IMR-90 (cell line): ENCODE measurements around the gene SSBP3. TPM values are rescaled to one million over a fixed set of nuclear protein-coding genes. Genes with fewer than 3 reads are reported as not detected.

Source experiments
- ATAC-seq: fragments of 200-7000 bp; cut with Tn5 transposase; 2 replicates; pipeline ENCODE4 v1.9.1; 2020; ENCODE audit warnings: low read depth, mild to moderate bottlenecking, moderate library complexity
- BruUV-seq: library from RNA; stranded (reverse); fragments of 400-500 nt; replicated peaks from 2 replicates; lab custom pipeline; 2021; lab: Mats Ljungman, UMichigan
- CTCF ChIA-PET: fragments of 300-600 bp; formaldehyde crosslinking; extraction: SDS; loops from one replicate; lab custom pipeline; 2021; ENCODE audit warnings: antibody characterized with exemption; lab: Yijun Ruan, JAX
- POLR2A ChIA-PET: fragments of 300-600 bp; sonication (Branson Sonifier 250); formaldehyde crosslinking; loops from one replicate; lab custom pipeline; 2022; ENCODE audit warnings: antibody characterized with exemption; ENCODE audit not compliant: unreplicated experiment; lab: Charles Lee
- DNase-seq: peaks from one replicate; pipeline ENCODE4 v3.0.0; 2013
- H2AFZ ChIP-seq: replicated peaks from 2 replicates; pipeline ENCODE3; 2013; ENCODE audit warnings: low read length, mild to moderate bottlenecking; ENCODE audit not compliant: poor library complexity
- H2AK5ac ChIP-seq: 2 replicates; pipeline ENCODE4 v1.6.1; 2013; ENCODE audit warnings: low read depth, low read length, inconsistent platforms
- H2AK9ac ChIP-seq: replicated peaks from 2 replicates; pipeline ENCODE3; 2013; ENCODE audit warnings: mild to moderate bottlenecking, low read depth, low read length, moderate library complexity; ENCODE audit not compliant: poor library complexity
- H2BK120ac ChIP-seq: 2 replicates; pipeline ENCODE4 v1.6.1; 2013; ENCODE audit warnings: low read depth, low read length, inconsistent platforms
- H2BK15ac ChIP-seq: 3 replicates; pipeline ENCODE4 v1.6.1; 2013; ENCODE audit warnings: low read depth, low read length, inconsistent platforms
- H2BK20ac ChIP-seq: 2 replicates; pipeline ENCODE4 v1.6.1; 2013; ENCODE audit warnings: low read depth, mild to moderate bottlenecking, inconsistent platforms, low read length, moderate library complexity
- H2BK5ac ChIP-seq: 2 replicates; pipeline ENCODE4 v1.6.1; 2013; ENCODE audit warnings: mild to moderate bottlenecking, low read depth, low read length, inconsistent platforms; ENCODE audit not compliant: poor library complexity, severe bottlenecking
- H3K14ac ChIP-seq: replicated peaks from 2 replicates; pipeline ENCODE4 v1.6.1; 2013; ENCODE audit warnings: low read depth, low read length, inconsistent platforms
- H3K18ac ChIP-seq: 2 replicates; pipeline ENCODE4 v1.6.1; 2013; ENCODE audit warnings: low read depth, low read length, control low read depth
- H3K23ac ChIP-seq: 2 replicates; pipeline ENCODE4 v1.6.1; 2013; ENCODE audit warnings: low read depth, low read length, inconsistent platforms
- H3K27ac ChIP-seq: 2 replicates; pipeline ENCODE4 v1.5.1; 2013; ENCODE audit warnings: mild to moderate bottlenecking, control low read depth, low read length; ENCODE audit not compliant: insufficient read depth
- H3K27me3 ChIP-seq: 2 replicates; pipeline ENCODE4 v1.6.1; 2013; ENCODE audit warnings: low read length; ENCODE audit not compliant: control insufficient read depth, insufficient read depth
- H3K36me3 ChIP-seq: 2 replicates; pipeline ENCODE4 v1.6.1; 2013; ENCODE audit warnings: low read length, mixed read lengths; ENCODE audit not compliant: control insufficient read depth, insufficient read depth
- H3K4ac ChIP-seq: 2 replicates; pipeline ENCODE4 v1.6.1; 2013; ENCODE audit warnings: low read depth, low read length, inconsistent platforms
- H3K4me1 ChIP-seq: 2 replicates; pipeline ENCODE4 v1.6.1; 2013; ENCODE audit warnings: low read length, mixed read lengths; ENCODE audit not compliant: control insufficient read depth, insufficient read depth
- H3K4me2 ChIP-seq: 2 replicates; pipeline ENCODE4 v1.6.1; 2013; ENCODE audit warnings: low read depth, mild to moderate bottlenecking, control low read depth, low read length, moderate library complexity
- H3K4me3 ChIP-seq: 2 replicates; pipeline ENCODE4 v1.5.1; 2013; ENCODE audit warnings: low read depth, mild to moderate bottlenecking, control low read depth, low read length, moderate library complexity; ENCODE audit not compliant: insufficient read depth
- H3K56ac ChIP-seq: 2 replicates; pipeline ENCODE4 v1.6.1; 2013; ENCODE audit warnings: low read length, inconsistent platforms; ENCODE audit not compliant: insufficient read depth; ENCODE audit errors: extremely low read depth
- H3K79me1 ChIP-seq, 2 experiments: 2 replicates each; pipeline ENCODE4 v1.6.1; 2013; ENCODE audit warnings: low read length in 2 of 2, inconsistent platforms in 1 of 2, low read depth in 1 of 2
- H3K9ac ChIP-seq: 2 replicates; pipeline ENCODE4 v1.6.1; 2013; ENCODE audit warnings: low read depth, low read length, control low read depth
- H3K9me1 ChIP-seq: 2 replicates; pipeline ENCODE4 v1.6.1; 2013; ENCODE audit warnings: low read length, inconsistent platforms; ENCODE audit not compliant: insufficient read depth
- H3K9me3 ChIP-seq: 2 replicates; pipeline ENCODE4 v1.6.1; 2013; ENCODE audit warnings: low read length; ENCODE audit not compliant: control insufficient read depth, insufficient read depth
- H4K20me1 ChIP-seq: 2 replicates; pipeline ENCODE4 v1.6.1; 2013; ENCODE audit warnings: low read length, inconsistent platforms; ENCODE audit not compliant: insufficient read depth
- H4K5ac ChIP-seq: 2 replicates; pipeline ENCODE4 v1.6.1; 2013; ENCODE audit warnings: mild to moderate bottlenecking, low read depth, low read length, control low read depth
- H4K8ac ChIP-seq, 2 experiments: 2 replicates each; pipeline ENCODE4 v1.6.1; 2013; ENCODE audit warnings: low read depth in 2 of 2, low read length in 2 of 2, control low read depth in 1 of 2, inconsistent platforms in 1 of 2
- H4K91ac ChIP-seq: 2 replicates; pipeline ENCODE4 v1.6.1; 2013; ENCODE audit warnings: low read depth, low read length, inconsistent platforms; ENCODE audit not compliant: insufficient read depth
- BHLHE40 ChIP-seq: fragments of 150-350 bp; IDR thresholded peaks from 2 replicates; pipeline ENCODE4 v1.6.1; 2016; ENCODE audit warnings: mild to moderate bottlenecking, low read depth, low read length
- CEBPB ChIP-seq: IDR thresholded peaks from 2 replicates; pipeline ENCODE4 v1.6.1; 2012; ENCODE audit warnings: low read depth, low read length, improper control_type of control experiment
- CHD1 ChIP-seq: IDR thresholded peaks from 2 replicates; pipeline ENCODE4 v1.6.1; 2012; ENCODE audit warnings: low read depth, low read length, improper control_type of control experiment
- CTCF ChIP-seq: conservative IDR thresholded peaks from 2 replicates; pipeline ENCODE4 v1.5.1; 2012; ENCODE audit warnings: mild to moderate bottlenecking, low read depth, low read length, improper control_type of control experiment
- ELK1 ChIP-seq: fragments of 150-350 bp; IDR thresholded peaks from 2 replicates; pipeline ENCODE4 v1.6.1; 2016; ENCODE audit warnings: low read depth, mild to moderate bottlenecking, low read length, moderate library complexity, borderline replicate concordance
- FOS ChIP-seq: fragments of 150-350 bp; IDR thresholded peaks from 2 replicates; pipeline ENCODE4 v1.6.1; 2016; ENCODE audit warnings: low read depth, low read length
- MAFK ChIP-seq: IDR thresholded peaks from 2 replicates; pipeline ENCODE4 v1.6.1; 2012; ENCODE audit warnings: low read depth, low read length, improper control_type of control experiment
- MAZ ChIP-seq: IDR thresholded peaks from 2 replicates; pipeline ENCODE4 v1.6.1; 2012; ENCODE audit warnings: low read depth, mild to moderate bottlenecking, low read length, improper control_type of control experiment, moderate library complexity, borderline replicate concordance
- MXI1 ChIP-seq: IDR thresholded peaks from 2 replicates; pipeline ENCODE4 v1.6.1; 2012; ENCODE audit warnings: low read depth, mild to moderate bottlenecking, low read length, moderate library complexity, borderline replicate concordance
- NFE2L2 ChIP-seq: fragments of 150-350 bp; IDR thresholded peaks from 2 replicates; pipeline ENCODE4 v1.6.1; 2016; ENCODE audit warnings: low read depth, mild to moderate bottlenecking, low read length
- POLR2A ChIP-seq: IDR thresholded peaks from 2 replicates; pipeline ENCODE4 v1.6.1; 2012; ENCODE audit warnings: mild to moderate bottlenecking, low read depth, low read length
- RAD21 ChIP-seq: IDR thresholded peaks from 2 replicates; pipeline ENCODE4 v1.6.1; 2012; ENCODE audit warnings: low read length, improper control_type of control experiment
- RCOR1 ChIP-seq: IDR thresholded peaks from 2 replicates; pipeline ENCODE4 v1.6.1; 2012; ENCODE audit warnings: mild to moderate bottlenecking, low read length, improper control_type of control experiment; ENCODE audit not compliant: insufficient replicate concordance
- RFX5 ChIP-seq: IDR thresholded peaks from 2 replicates; pipeline ENCODE4 v1.8.0; 2012; ENCODE audit warnings: low read depth, mild to moderate bottlenecking, low read length, moderate library complexity
- SMC3 ChIP-seq: fragments of 150-350 bp; IDR thresholded peaks from 2 replicates; pipeline ENCODE4 v1.6.1; 2016; ENCODE audit warnings: low read depth, mild to moderate bottlenecking, antibody characterized with exemption, low read length, moderate library complexity
- USF2 ChIP-seq: fragments of 150-350 bp; IDR thresholded peaks from 2 replicates; pipeline ENCODE4 v1.6.1; 2017; ENCODE audit warnings: mild to moderate bottlenecking, antibody characterized with exemption, low read length, low read depth
- WGBS, 2 experiments: methylation state at CpG; one replicate each; pipeline versions ENCODE4 v1.1.5 to v1.1.7; 2013; ENCODE audit warnings: missing lambda C conversion rate in 2 of 2; ENCODE audit not compliant: insufficient read length in 1 of 2; ENCODE audit errors: extremely low coverage in 2 of 2; 5-methylcytosine and 5-hydroxymethylcytosine counted together
- dilution Hi-C: fragments of 300-500 bp; cut with HindIII; formaldehyde crosslinking; loops from one replicate; pipeline ENCODE4 v1.14.3; 2018; ENCODE audit warnings: low sequenced_read_pairs; ENCODE audit not compliant: unreplicated experiment
- in situ Hi-C: fragments of 300-500 bp; cut with MboI; formaldehyde crosslinking; loops from 3 replicates; pipeline ENCODE4 v1.14.3; 2019; ENCODE audit warnings: low sequenced_read_pairs, inconsistent platforms, mixed read lengths
- intact Hi-C: fragments of 100-400 bp; cut with micrococcal nuclease; formaldehyde crosslinking; loops from 2 replicates; pipeline ENCODE4 v1.10.0; 2022
- polyA plus RNA-seq, 3 experiments: library from polyadenylated mRNA; depleted of rRNA; stranded (reverse); fragments of >200 nt; gene quantifications; 2 replicates each; pipeline ENCODE4 v1.2.3, GENCODE V29; 2012; ENCODE audit warnings: low replicate concordance in 1 of 3
- total RNA-seq: library from RNA; depleted of rRNA; stranded (reverse); fragments of >200 nt; gene quantifications from 2 replicates; pipeline ENCODE4 v1.2.3, GENCODE V29; 2012

Gene SSBP3
- total and polyA plus RNA-seq, 2 of the 4 experiments (the other 2 are of a cell fraction): 10.9 to 39.6 TPM

GRCh38 chr1:54186056-54186455, 220.1 kb downstream of the SSBP3 start:
- Histone ChIP-seq H2BK120ac (no peak overlapping the region), H2AFZ (no peak overlapping the region), H3K4me1 (peaks cover 1% of the 10 kb centered on the region; the same call in 1 of the 2 replicates), H3K36me3 (no peaks in the 10 kb centered on the region), H2BK5ac (no peak overlapping the region), H3K27ac (no peak overlapping the region), H3K79me1 (no peaks in the 10 kb centered on the region), H3K56ac (no peak overlapping the region), H4K8ac (no peak overlapping the region), H3K18ac (no peak overlapping the region), H3K9ac (no peak overlapping the region), H2AK5ac (no peak overlapping the region), H2BK20ac (no peak overlapping the region), H3K4me2 (no peak overlapping the region), H3K4ac (no peak overlapping the region), H4K20me1 (no peaks in the 10 kb centered on the region), H2BK15ac (no peak overlapping the region), H2AK9ac (no peak overlapping the region), H4K91ac (no peak overlapping the region), H3K9me1 (peaks cover 9% of the 10 kb centered on the region; the same call in 1 of the 2 replicates), H3K23ac (no peak overlapping the region), H3K14ac (no peak overlapping the region), H3K4me3 (no peak overlapping the region), H4K5ac (no peak overlapping the region), H3K9me3 (no peaks in the 10 kb centered on the region), H3K27me3 (no peaks in the 10 kb centered on the region)
- no TSS peak for BruUV-seq
- ChIA-PET POLR2A (no interaction called here), CTCF (no interaction called here)
- DNase-seq (no peak), ATAC-seq (no peak)
- in situ Hi-C loops: no loop called here
- intact Hi-C loops: no loop called here
- dilution Hi-C loops: no loop called here
- no CpG with 5 or more reads among the region's 3 CpGs for WGBS, 2 experiments
- TF ChIP-seq RCOR1: no peak
- no peak for TF ChIP-seq RFX5
- no peak for TF ChIP-seq MAZ
- TF ChIP-seq CTCF: no peak
- TF ChIP-seq FOS: no peak
- TF ChIP-seq CEBPB: no peak
- TF ChIP-seq SMC3: no peak
- TF ChIP-seq CHD1: no peak
- TF ChIP-seq MXI1: no peak
- TF ChIP-seq ELK1: no peak
- TF ChIP-seq BHLHE40: no peak
- no peak for TF ChIP-seq POLR2A
- TF ChIP-seq RAD21: no peak
- TF ChIP-seq USF2: no peak
- TF ChIP-seq NFE2L2: no peak
- TF ChIP-seq MAFK: no peak
